HepG2 (cell line): ENCODE data around the gene ZNF382. TPM values are rescaled to one million over a fixed set of nuclear protein-coding genes. Genes with fewer than 3 reads are reported as not detected.

Experiments used
- AFF4 ChIP-seq: sonication (generic); formaldehyde crosslinking; IDR thresholded peaks from 2 replicates; pipeline ENCODE4 v1.4.0; 2020; ENCODE audit warnings: missing genetic modification reagents
- ATF3 ChIP-seq: sonication (generic); formaldehyde crosslinking; IDR thresholded peaks from 2 replicates; pipeline ENCODE4 v1.4.0; 2020; ENCODE audit warnings: missing genetic modification reagents
- CENPBD1 ChIP-seq: sonication (generic); formaldehyde crosslinking; IDR thresholded peaks from 2 replicates; pipeline ENCODE4 v1.8.0; 2022; ENCODE audit warnings: missing genetic modification reagents, low read depth, mild to moderate bottlenecking, borderline replicate concordance
- CENPT ChIP-seq: sonication (generic); formaldehyde crosslinking; IDR thresholded peaks from 2 replicates; pipeline ENCODE4 v1.8.0; 2022; ENCODE audit warnings: low read depth, mild to moderate bottlenecking, moderate library complexity, missing genetic modification reagents
- GABPB1 ChIP-seq: IDR thresholded peaks from 2 replicates; pipeline ENCODE4 v1.6.1; 2016; ENCODE audit warnings: mild to moderate bottlenecking, missing genetic modification reagents, moderate library complexity, missing compliant biosample characterization
- GLI4 ChIP-seq: sonication (generic); formaldehyde crosslinking; IDR thresholded peaks from 2 replicates; pipeline ENCODE4 v1.5.1; 2020; ENCODE audit warnings: missing genetic modification reagents, mild to moderate bottlenecking, moderate library complexity, borderline replicate concordance
- HNF4G ChIP-seq, 2 experiments: sonication (generic) in 1 of 2; formaldehyde crosslinking in 1 of 2; IDR thresholded peaks; 2 replicates each; pipeline versions ENCODE4 v1.4.0 to v1.6.1; 2011 to 2020; ENCODE audit warnings: borderline replicate concordance in 2 of 2, low read depth in 2 of 2, mild to moderate bottlenecking in 2 of 2, low read length in 1 of 2, missing genetic modification reagents in 1 of 2, moderate library complexity in 1 of 2
- HNRNPLL ChIP-seq: fragments of 200-400 bp; formaldehyde crosslinking; IDR thresholded peaks from 2 replicates; pipeline ENCODE4 v1.6.1; 2017; ENCODE audit warnings: mild to moderate bottlenecking, low read depth, low read length; ENCODE audit not compliant: poor library complexity, severe bottlenecking
- IKZF5 ChIP-seq: IDR thresholded peaks from 2 replicates; pipeline ENCODE4 v1.6.1; 2018; ENCODE audit warnings: missing genetic modification reagents, mild to moderate bottlenecking, missing compliant biosample characterization
- IRX3 ChIP-seq: sonication (generic); formaldehyde crosslinking; IDR thresholded peaks from 2 replicates; pipeline ENCODE4 v1.8.1; 2023; ENCODE audit warnings: mild to moderate bottlenecking, low read depth, missing genetic modification reagents, borderline replicate concordance
- MIER2 ChIP-seq: IDR thresholded peaks from 2 replicates; pipeline ENCODE4 v1.6.1; 2016; ENCODE audit warnings: missing biosample characterization, missing genetic modification reagents
- MYC ChIP-seq: sonication (generic); formaldehyde crosslinking; IDR thresholded peaks from 2 replicates; pipeline ENCODE4 v1.9.0; 2021; ENCODE audit warnings: missing genetic modification reagents, borderline replicate concordance
- SOX13 ChIP-seq, 3 experiments: fragments of 450-650 bp in 1 of 3; sonication (generic) in 1 of 3; formaldehyde crosslinking in 1 of 3; IDR thresholded peaks in 2 of 3; conservative IDR thresholded peaks in 1 of 3; 2 replicates each; pipeline versions ENCODE4 v1.5.0 to v1.6.1; 2016 to 2020; ENCODE audit warnings: antibody characterized with exemption in 1 of 3, mild to moderate bottlenecking in 1 of 3, missing compliant biosample characterization in 1 of 3, missing genetic modification reagents in 1 of 3, moderate library complexity in 1 of 3
- SP5 ChIP-seq: IDR thresholded peaks from 2 replicates; pipeline ENCODE4 v1.6.1; 2016; ENCODE audit warnings: low read depth, borderline replicate concordance
- TBL1XR1 ChIP-seq: fragments of 150-350 bp; IDR thresholded peaks from 2 replicates; pipeline ENCODE4 v1.6.1; 2014; ENCODE audit warnings: borderline replicate concordance, low read length; ENCODE audit not compliant: partially characterized antibody
- THYN1 ChIP-seq: sonication (generic); formaldehyde crosslinking; IDR thresholded peaks from 2 replicates; pipeline ENCODE4 v1.8.1; 2023; ENCODE audit warnings: low read depth, mild to moderate bottlenecking, moderate library complexity, missing genetic modification reagents, borderline replicate concordance
- ZFP91 ChIP-seq: sonication (generic); formaldehyde crosslinking; IDR thresholded peaks from 2 replicates; pipeline ENCODE4 v1.9.0; 2022; ENCODE audit warnings: missing genetic modification reagents, mild to moderate bottlenecking, borderline replicate concordance
- ZNF124 ChIP-seq: sonication (generic); formaldehyde crosslinking; IDR thresholded peaks from 2 replicates; pipeline ENCODE4 v1.4.0; 2020; ENCODE audit warnings: missing genetic modification reagents
- ZNF432 ChIP-seq: sonication (generic); formaldehyde crosslinking; IDR thresholded peaks from 2 replicates; pipeline ENCODE4 v1.5.0; 2020; ENCODE audit warnings: missing genetic modification reagents, mild to moderate bottlenecking, borderline replicate concordance
- ZNF530 ChIP-seq: sonication (generic); formaldehyde crosslinking; IDR thresholded peaks from 2 replicates; pipeline ENCODE4 v1.5.0; 2020; ENCODE audit warnings: low read depth, mild to moderate bottlenecking, missing genetic modification reagents
- ZNF775 ChIP-seq: sonication (generic); formaldehyde crosslinking; IDR thresholded peaks from 2 replicates; pipeline ENCODE4 v1.4.0; 2020; ENCODE audit warnings: missing genetic modification reagents, mild to moderate bottlenecking, moderate library complexity, borderline replicate concordance
- polyA plus RNA-seq, 8 experiments: library from polyadenylated mRNA; depleted of rRNA in 3 of 8; stranded (reverse) in 7 of 8; unstranded in 1 of 8; fragments of >200 nt; fragmentation: Illumina TruSeq in 4 of 8; extraction: Trizol in 4 of 8; gene quantifications; 2 replicates each; pipeline versions ENCODE4 v1.2.1 to v1.2.3, GENCODE V29; 2011 to 2016; ENCODE audit warnings: low read depth in 4 of 8, missing spikeins in 1 of 8, mixed read lengths in 1 of 8; ENCODE audit not compliant: insufficient read depth in 1 of 8
- total RNA-seq, 5 experiments: library from RNA; depleted of rRNA; stranded (reverse); fragments of >200 nt; fragmentation: Illumina TruSeq; extraction: Trizol; gene quantifications; 2 replicates each; pipeline ENCODE4 v1.2.3, GENCODE V29; 2016; ENCODE audit warnings: low read depth in 1 of 5

Gene ZNF382
- total and polyA plus RNA-seq, 2 of the 13 experiments (the other 11 are each of a cell fraction or from before 2014, with no cell fraction given) = 2.3 to 6.8 TPM

- TF ChIP-seq IRX3 (CRISPR knock-in tag) (no peak), TBL1XR1 (no peak), ZNF530 (no peak), SP5 (CRISPR knock-in tag) (peak; percentile 36; the same call in 1 of the 2 replicates), CENPBD1 (CRISPR knock-in tag) (no peak), ZNF432 (no peak), MIER2 (CRISPR knock-in tag) (no peak), GLI4 (CRISPR knock-in tag) (no peak), SOX13 (IDR thresholded peaks at IDR 0.05) (no peak), SOX13 (CRISPR knock-in tag; conservative IDR thresholded peaks at IDR 0.05 in 1 of 2, IDR thresholded peaks at IDR 0.05 in 1 of 2) (0 out of 4 replicates have a peak, but pooled peaks of 1 of the 2 experiments have one; percentile 6), ZFP91 (no peak), ATF3 (no peak), ZNF124 (no peak), HNRNPLL (no peak), MYC (no peak), IKZF5 (CRISPR knock-in tag) (no peak), CENPT (CRISPR knock-in tag) (no peak), AFF4 (CRISPR knock-in tag) (no peak), GABPB1 (peak; percentile 25), ZNF775 (CRISPR knock-in tag) (no peak), HNF4G (IDR thresholded peaks at IDR 0.05; ENCODE audit: borderline replicate concordance, low read depth, low read length) (no peak), HNF4G (CRISPR knock-in tag; IDR thresholded peaks at IDR 0.05; ENCODE audit: borderline replicate concordance, low read depth) (no peak), THYN1 (no peak)
Observed at GRCh38 chr19:36604656-36605100, 435 bp upstream of the ZNF382 start (continued).
